Large intestine (tissue), 3 donors: ENCODE results near the gene ADAM23. TPM values are rescaled to one million over a fixed set of nuclear protein-coding genes. Genes with fewer than 3 reads are reported as not detected.
A peak's percentile ranks its signal among the peaks of the same experiment; 100 is the strongest.

Experiments
- DNase-seq, 2 donors: peaks; one replicate each; pipeline versions ENCODE4 v3.0.0 to v3.0.0-alpha.2; 2013
- H3K27ac ChIP-seq: one replicate; pipeline ENCODE4 v1.5.1; 2013; ENCODE audit warnings: low read length
- H3K27me3 ChIP-seq: 2 replicates; pipeline ENCODE4 v1.6.1; 2013; ENCODE audit warnings: low read length; ENCODE audit not compliant: control insufficient read depth, insufficient read depth
- H3K36me3 ChIP-seq: 2 replicates; pipeline ENCODE4 v1.6.1; 2013; ENCODE audit warnings: low read length; ENCODE audit not compliant: control insufficient read depth, insufficient read depth
- H3K4me1 ChIP-seq: one replicate; pipeline ENCODE4 v1.6.1; 2013; ENCODE audit warnings: low read length; ENCODE audit not compliant: control insufficient read depth, insufficient read depth
- H3K4me3 ChIP-seq: one replicate; pipeline ENCODE4 v1.5.1; 2013; ENCODE audit warnings: low read length
- H3K9me3 ChIP-seq: one replicate; pipeline ENCODE4 v1.6.1; 2013; ENCODE audit warnings: mild to moderate bottlenecking, low read depth, low read length, moderate library complexity; ENCODE audit not compliant: control insufficient read depth
- WGBS: methylation state at CpG from one replicate; pipeline ENCODE4 v1.1.5; 2013; ENCODE audit warnings: low lambda C conversion rate; ENCODE audit not compliant: insufficient coverage; 5-methylcytosine and 5-hydroxymethylcytosine counted together
- polyA plus RNA-seq: library from polyadenylated mRNA; unstranded; fragments of 120-200 nt; gene quantifications from one replicate; pipeline ENCODE4 v1.2.1, GENCODE V29; 2013

The ADAM23 gene
- polyA plus RNA-seq, 1 donor, result 3.3 TPM

DNA sequence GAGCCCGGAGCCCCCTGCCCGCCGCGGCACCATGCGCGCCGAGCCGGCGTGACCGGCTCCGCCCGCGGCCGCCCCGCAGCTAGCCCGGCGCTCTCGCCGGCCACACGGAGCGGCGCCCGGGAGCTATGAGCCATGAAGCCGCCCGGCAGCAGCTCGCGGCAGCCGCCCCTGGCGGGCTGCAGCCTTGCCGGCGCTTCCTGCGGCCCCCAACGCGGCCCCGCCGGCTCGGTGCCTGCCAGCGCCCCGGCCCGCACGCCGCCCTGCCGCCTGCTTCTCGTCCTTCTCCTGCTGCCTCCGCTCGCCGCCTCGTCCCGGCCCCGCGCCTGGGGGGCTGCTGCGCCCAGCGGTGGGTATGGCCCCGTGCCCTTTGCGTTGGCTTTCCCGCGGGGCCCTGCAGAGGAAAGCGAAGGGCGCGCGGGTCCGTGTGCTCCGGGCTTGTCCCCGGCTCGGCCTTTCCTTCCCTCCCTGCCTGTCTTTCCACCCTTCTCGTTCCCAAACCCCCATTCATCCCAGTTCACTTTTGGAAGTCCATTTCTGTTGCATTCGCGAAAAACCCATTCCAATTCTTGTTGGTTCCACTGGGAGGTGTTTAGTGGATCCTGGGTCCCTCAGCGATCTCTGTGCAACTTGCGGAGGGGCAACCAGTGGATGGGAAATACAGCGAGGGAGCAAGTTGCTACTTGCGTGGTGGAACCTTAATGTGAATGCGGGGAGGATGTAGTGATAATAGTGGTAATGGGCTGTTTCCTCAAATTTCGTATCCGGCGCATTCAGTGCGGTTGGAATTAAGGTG lies 599 bp downstream of the ADAM23 start:
- Histone ChIP-seq H3K27me3 (peaks cover 55% of the 10 kb centered on the region), H3K4me3 (peak overlapping the region; percentile 22), H3K4me1 (no peaks in the 10 kb centered on the region), H3K36me3 (no peaks in the 10 kb centered on the region), H3K9me3 (peaks cover 2% of the 10 kb centered on the region), H3K27ac (no peak overlapping the region)
- DNase-seq, result peak in 1 of 2 donors; percentile 17
- WGBS, result no CpG with 5 or more reads among the region's 77 CpGs

GRCh38 chr2:206445948-206446347 lies 2.6 kb downstream of the ADAM23 start:
- Histone ChIP-seq H3K27ac (no peak overlapping the region), H3K4me3 (no peak overlapping the region), H3K9me3 (peaks cover 2% of the 10 kb centered on the region), H3K4me1 (no peaks in the 10 kb centered on the region), H3K36me3 (no peaks in the 10 kb centered on the region), H3K27me3 (peaks cover 42% of the 10 kb centered on the region)
- 100% methylated on average over 1 of the region's 2 CpGs for WGBS
- DNase-seq, result no peak

DNA sequence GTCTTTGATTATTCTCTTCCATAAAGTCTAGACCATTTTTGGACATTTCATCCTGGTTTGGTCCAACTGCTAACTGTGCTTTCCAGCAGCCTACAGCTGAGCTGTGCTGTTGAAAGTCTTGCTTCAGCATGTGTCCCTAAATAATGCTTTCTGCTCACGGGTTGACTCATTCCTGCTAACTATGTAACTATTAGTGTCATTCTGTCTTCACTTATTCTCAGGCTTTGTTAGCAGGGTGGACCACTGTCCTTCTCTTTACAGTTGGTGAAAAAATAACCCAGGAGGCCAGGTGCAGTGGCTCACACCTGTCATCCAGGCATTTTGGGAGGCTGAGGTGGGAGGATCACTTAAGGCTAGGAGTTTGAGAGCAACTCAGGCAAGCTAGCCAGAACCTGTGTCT lies 8.9 kb downstream of the ADAM23 start:
- no peaks in the 10 kb centered on the region for H3K27me3 ChIP-seq
- DNase-seq, result no peak
- no CpG with 5 or more reads among the region's 1 CpG for WGBS
- H3K4me3 ChIP-seq, result no peak overlapping the region
- H3K27ac ChIP-seq, result no peak overlapping the region
- no peaks in the 10 kb centered on the region for H3K4me1 ChIP-seq
- no peaks in the 10 kb centered on the region for H3K9me3 ChIP-seq
- H3K36me3 ChIP-seq, result no peaks in the 10 kb centered on the region

GRCh38 chr2:206452750-206453149 lies 9.4 kb downstream of the ADAM23 start:
- no peaks in the 10 kb centered on the region for H3K36me3 ChIP-seq
- H3K4me1 ChIP-seq, result no peaks in the 10 kb centered on the region
- no peaks in the 10 kb centered on the region for H3K9me3 ChIP-seq
- DNase-seq, result no peak
- H3K27me3 ChIP-seq, result no peaks in the 10 kb centered on the region
- no CpG with 5 or more reads among the region's 3 CpGs for WGBS
- H3K27ac ChIP-seq, result no peak overlapping the region
- H3K4me3 ChIP-seq, result no peak overlapping the region

GRCh38 chr2:206456078-206456754 lies 12.9 kb downstream of the ADAM23 start:
- WGBS, result 86% methylated on average over 1 of the region's 5 CpGs
- Histone ChIP-seq H3K9me3 (no peaks in the 10 kb centered on the region), H3K27ac (no peak overlapping the region), H3K4me1 (no peaks in the 10 kb centered on the region), H3K36me3 (no peaks in the 10 kb centered on the region), H3K27me3 (no peaks in the 10 kb centered on the region), H3K4me3 (no peak overlapping the region)
- DNase-seq, result peak in 1 of 2 donors; percentile 5

- no peaks in the 10 kb centered on the region for H3K9me3 ChIP-seq
- no peak overlapping the region for H3K4me3 ChIP-seq
- no peaks in the 10 kb centered on the region for H3K36me3 ChIP-seq
- no CpG with 5 or more reads among the region's 2 CpGs for WGBS
- H3K4me1 ChIP-seq, result no peaks in the 10 kb centered on the region
- no peak overlapping the region for H3K27ac ChIP-seq
- H3K27me3 ChIP-seq, result no peaks in the 10 kb centered on the region
- no peak for DNase-seq
Observed at GRCh38 chr2:206457188-206457634, 13.9 kb downstream of the ADAM23 start.

GRCh38 chr2:206462240-206462854 lies 19.0 kb downstream of the ADAM23 start:
- DNase-seq, result no peak
- H3K4me1 ChIP-seq, result no peaks in the 10 kb centered on the region
- no peaks in the 10 kb centered on the region for H3K9me3 ChIP-seq
- H3K36me3 ChIP-seq, result no peaks in the 10 kb centered on the region
- H3K27me3 ChIP-seq, result no peaks in the 10 kb centered on the region
- no peak overlapping the region for H3K4me3 ChIP-seq
- no peak overlapping the region for H3K27ac ChIP-seq
- 0% methylated on average over 1 of the region's 6 CpGs for WGBS

GRCh38 chr2:206463685-206464084 lies 20.4 kb downstream of the ADAM23 start:
- no peaks in the 10 kb centered on the region for H3K36me3 ChIP-seq
- 100% methylated on average over 3 of the region's 5 CpGs for WGBS
- no peak for DNase-seq
- H3K4me3 ChIP-seq, result no peak overlapping the region
- H3K27ac ChIP-seq, result no peak overlapping the region
- H3K4me1 ChIP-seq, result no peaks in the 10 kb centered on the region
- H3K27me3 ChIP-seq, result no peaks in the 10 kb centered on the region
- H3K9me3 ChIP-seq, result no peaks in the 10 kb centered on the region

DNA sequence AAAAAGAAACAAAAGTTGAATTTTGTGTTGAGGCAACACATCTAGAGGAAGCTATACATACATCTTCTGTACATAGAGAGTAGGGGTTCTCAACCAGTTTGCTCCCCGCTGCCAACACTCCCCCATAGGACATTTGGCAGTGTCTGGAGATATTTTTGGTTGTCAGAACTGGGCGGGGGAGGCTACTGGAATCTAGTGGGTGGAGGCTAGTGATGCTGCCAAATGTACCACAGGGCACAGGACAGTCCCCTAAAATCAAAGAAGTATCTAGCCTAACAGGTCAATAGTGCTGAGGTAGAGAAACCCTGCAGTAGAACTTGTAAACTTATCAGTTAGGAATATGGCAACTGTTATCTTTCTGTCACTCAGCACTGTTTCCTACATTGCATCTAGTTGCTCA lies 21.3 kb downstream of the ADAM23 start:
- WGBS, result no CpG with 5 or more reads among the region's 2 CpGs
- no peak for DNase-seq
- no peaks in the 10 kb centered on the region for H3K36me3 ChIP-seq
- no peak overlapping the region for H3K27ac ChIP-seq
- no peak overlapping the region for H3K4me3 ChIP-seq
- no peaks in the 10 kb centered on the region for H3K27me3 ChIP-seq
- H3K4me1 ChIP-seq, result no peaks in the 10 kb centered on the region
- no peaks in the 10 kb centered on the region for H3K9me3 ChIP-seq

DNA sequence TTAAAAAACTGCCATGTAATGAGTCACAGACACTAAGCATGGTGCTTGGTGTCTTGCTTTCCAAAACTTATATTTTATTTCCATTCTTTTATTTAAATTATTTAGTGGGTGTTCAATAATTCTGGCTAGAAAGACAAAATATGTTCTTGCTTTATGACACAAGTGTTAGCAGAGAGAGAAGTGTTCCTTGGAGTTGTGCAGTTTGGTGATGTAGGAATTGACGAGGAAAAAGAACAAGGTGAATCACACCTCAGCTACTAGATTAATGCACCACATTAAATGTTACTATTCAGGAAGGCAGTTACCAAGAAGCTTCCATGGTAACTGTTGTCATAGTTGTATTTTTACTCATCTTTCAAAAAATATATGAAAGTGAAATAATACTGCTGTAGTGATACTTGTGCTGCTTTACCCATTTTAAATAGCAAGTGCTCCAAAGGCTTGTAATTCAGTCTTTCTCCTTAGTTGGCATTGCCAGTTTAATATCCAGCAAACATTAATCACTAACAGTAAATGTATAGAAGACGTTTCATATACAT lies 28.3 kb downstream of the ADAM23 start:
- no peaks in the 10 kb centered on the region for H3K27me3 ChIP-seq
- H3K36me3 ChIP-seq, result no peaks in the 10 kb centered on the region
- DNase-seq, result no peak
- no peak overlapping the region for H3K4me3 ChIP-seq
- no peaks in the 10 kb centered on the region for H3K4me1 ChIP-seq
- no CpG with 5 or more reads among the region's 2 CpGs for WGBS
- no peak overlapping the region for H3K27ac ChIP-seq
- H3K9me3 ChIP-seq, result no peaks in the 10 kb centered on the region
